GM12892 (cell line): ENCODE results near the gene MCM10.

Experiments used
- DNase-seq: peaks from one replicate; pipeline ENCODE4 v3.0.0; 2011; ENCODE audit not compliant: insufficient read length
- FAIRE-seq: peaks from 2 replicates; lab custom pipeline; 2011; peaks lifted over from hg19 to GRCh38; lab: Jason Lieb, UNC
- POLR2A ChIP-seq: IDR thresholded peaks from 2 replicates; pipeline ENCODE4 v1.6.1; 2011; ENCODE audit warnings: low read depth, low read length, control low read depth
- POLR2AphosphoS5 ChIP-seq: IDR thresholded peaks from 2 replicates; pipeline ENCODE4 v1.6.1; 2011; ENCODE audit warnings: low read depth, low read length, control low read depth
- TAF1 ChIP-seq: IDR thresholded peaks from 2 replicates; pipeline ENCODE4 v1.6.1; 2011; ENCODE audit warnings: low read depth, mild to moderate bottlenecking, control low read depth, low read length, borderline replicate concordance

The MCM10 gene

DNA sequence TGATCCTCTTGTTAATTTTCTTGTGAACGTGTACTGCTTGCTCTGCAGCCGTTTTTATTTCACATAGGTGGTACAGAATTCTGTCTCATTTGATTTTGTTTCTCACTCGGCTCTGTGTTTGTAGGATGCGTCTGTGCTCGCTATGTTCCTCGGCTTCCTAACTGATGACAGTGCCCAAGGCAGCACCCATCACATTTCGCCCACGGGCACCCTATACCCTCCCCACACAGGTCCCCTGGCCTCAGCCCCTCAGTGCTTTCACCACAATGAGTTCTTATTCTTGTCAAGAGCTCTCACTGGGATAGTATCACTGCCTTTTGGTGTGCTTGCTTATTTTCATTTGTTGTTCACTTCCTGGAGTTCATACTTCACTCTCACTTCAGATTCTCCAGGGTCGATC, 44.7 kb downstream of the MCM10 start:
- DNase-seq (no peak), FAIRE-seq (no peak)
- TF ChIP-seq POLR2A (no peak), TAF1 (no peak), POLR2AphosphoS5 (no peak)

DNA sequence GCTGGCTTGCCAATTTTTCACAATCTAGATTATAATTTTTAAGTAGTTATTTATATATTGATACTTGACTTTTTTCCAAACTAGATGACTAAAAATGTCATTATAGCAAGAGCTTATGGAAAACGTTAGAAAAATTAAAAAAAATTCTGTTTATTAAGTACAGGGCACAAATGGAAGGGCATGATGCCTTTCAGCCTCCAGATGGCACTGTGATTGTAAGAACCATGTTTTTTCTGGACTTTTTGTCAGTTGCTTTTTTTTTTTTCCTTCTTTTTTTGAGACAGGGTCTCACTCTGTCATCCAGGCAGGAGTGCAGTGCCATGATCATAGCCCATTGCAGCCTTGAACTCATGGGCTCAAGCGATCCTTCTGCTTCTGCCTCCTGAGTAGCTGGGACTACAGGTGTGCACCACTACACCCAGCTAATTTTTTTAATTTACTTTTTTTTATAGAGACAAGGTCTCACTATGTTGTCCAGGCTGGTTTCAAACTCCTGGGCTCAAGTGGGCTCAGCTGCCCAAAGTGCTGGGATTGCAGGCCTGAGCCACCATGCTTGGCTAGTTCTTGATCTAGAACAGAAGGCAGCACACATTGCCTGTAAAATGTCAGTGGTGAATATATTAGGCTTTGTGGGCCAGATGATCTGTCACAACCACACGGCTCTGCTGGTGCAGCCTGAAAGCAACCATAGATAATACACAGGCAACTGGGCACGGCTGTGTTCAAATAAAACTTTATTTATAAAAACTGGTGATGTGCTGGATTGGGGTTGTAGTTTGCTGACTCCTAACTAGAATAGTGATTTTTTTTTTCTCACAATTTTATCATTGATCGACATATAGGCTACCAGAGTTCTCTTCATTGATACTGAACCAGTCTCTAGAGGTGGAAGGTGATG, 45.4 kb downstream of the MCM10 start:
- TF ChIP-seq TAF1 (no peak), POLR2A (no peak), POLR2AphosphoS5 (no peak)
- FAIRE-seq, result no peak
- DNase-seq, result no peak

DNA sequence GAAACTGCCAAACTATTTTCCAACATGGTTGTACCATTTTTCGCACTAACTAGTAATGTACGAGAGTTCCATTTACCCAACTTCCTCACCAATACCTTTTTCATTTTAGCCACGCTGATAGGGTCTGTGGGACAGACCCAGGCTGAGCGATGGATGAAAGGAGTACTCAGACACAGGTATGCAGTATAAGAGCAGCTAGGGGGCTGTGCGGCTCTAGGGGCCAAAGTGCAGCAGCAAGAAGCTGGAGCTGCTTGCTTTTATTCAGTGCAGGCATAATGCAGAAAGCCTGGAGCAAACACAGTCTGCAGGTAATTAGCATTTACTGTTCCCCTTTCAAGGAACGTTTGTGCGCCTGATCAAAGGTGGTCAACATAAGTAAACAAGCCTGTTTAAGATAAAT, 51.8 kb downstream of the MCM10 start:
- TF ChIP-seq TAF1 (no peak), POLR2AphosphoS5 (no peak), POLR2A (no peak)
- no peak for FAIRE-seq
- no peak for DNase-seq

DNA sequence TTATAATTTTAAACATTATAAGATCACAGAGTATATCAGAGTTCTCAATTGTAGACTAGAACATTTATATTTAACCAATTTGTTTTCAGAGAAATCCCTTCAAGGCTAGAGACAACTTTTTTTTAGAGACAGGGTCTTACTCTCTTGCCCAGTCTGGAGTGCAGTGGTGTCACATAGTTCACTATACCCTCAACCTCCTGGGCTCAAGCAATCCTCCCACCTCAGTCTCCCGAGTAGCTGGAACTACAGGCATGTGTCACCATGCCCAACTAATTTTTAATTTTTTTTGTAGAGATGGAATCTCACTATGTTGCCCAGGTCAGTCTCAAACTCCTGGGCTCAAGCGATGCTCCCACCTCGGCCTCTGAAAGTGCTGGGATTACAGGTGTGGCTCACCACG, 57.5 kb downstream of the MCM10 start:
- FAIRE-seq, result no peak
- DNase-seq, result no peak
- TF ChIP-seq TAF1, result no peak
- no peak for TF ChIP-seq POLR2AphosphoS5
- TF ChIP-seq POLR2A, result no peak

DNA sequence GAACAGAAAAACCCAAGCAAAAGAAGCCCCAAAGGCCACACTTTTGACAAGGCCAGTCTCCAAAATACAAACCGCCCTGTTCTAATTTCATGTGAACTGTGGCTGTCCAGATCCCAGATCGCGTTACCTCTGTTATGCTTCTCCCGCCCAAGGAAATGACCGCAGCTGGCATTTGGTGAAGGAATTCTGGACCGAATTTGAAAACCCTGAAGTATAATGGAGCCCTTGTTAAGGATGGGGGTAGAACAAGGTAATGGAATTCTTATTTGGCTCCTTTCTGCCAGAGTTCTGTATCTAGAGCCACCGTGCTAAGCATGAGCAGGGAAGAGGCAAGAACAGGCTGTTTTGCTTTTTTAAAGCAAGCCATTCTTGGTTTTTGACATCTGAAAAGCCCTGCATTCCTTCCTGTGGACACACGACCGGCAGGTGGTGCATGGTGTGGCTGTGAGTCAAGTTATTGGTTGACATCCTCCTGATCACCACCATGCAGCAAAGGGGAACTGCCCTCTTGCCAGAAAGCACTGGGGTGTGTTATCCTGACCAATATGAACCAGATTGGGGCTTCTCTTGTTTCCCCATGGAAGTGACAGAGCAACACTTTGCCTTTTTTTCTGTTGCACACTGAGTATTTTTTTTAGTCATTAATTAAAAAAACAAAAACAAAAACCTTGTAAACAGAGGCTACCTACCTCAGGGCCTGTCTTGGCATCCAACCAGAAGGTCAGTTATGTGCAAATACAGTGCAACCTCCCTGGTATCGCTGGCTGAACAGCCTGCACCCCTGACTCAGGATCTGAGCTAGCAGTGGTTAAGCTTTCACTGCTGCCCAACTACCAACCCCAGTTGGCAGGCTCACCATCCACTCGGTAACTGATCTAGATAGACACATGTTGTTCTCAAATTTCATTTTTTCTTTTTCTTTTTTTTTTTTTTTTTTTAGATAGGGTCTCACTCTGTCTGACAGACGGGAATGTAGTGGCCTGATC, 58.6 kb downstream of the MCM10 start:
- DNase-seq (peak; percentile 31), FAIRE-seq (peak; percentile 24)
- TF ChIP-seq POLR2A (no peak), TAF1 (no peak), POLR2AphosphoS5 (no peak)

DNA sequence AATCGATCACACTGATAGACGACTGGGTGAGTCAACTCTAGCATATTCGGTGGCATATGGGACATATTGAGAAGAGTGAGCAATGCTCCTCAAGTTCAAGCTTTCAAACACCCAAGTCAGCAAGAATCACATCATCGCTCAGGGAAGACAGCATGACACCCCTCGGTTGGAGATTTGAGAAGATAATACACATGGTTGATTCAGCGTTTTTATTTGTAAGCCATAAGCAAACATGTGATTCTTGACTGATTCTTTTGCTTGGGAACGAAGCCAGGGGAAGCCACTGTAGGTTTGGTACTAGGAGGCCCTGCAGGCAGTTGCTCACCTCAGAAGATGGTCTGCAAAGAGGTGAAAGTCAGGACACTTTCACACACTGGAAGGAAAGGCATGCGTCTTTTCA, 60.2 kb downstream of the MCM10 start:
- DNase-seq, result no peak
- TF ChIP-seq POLR2A, result no peak
- no peak for TF ChIP-seq TAF1
- TF ChIP-seq POLR2AphosphoS5, result no peak
- no peak for FAIRE-seq

DNA sequence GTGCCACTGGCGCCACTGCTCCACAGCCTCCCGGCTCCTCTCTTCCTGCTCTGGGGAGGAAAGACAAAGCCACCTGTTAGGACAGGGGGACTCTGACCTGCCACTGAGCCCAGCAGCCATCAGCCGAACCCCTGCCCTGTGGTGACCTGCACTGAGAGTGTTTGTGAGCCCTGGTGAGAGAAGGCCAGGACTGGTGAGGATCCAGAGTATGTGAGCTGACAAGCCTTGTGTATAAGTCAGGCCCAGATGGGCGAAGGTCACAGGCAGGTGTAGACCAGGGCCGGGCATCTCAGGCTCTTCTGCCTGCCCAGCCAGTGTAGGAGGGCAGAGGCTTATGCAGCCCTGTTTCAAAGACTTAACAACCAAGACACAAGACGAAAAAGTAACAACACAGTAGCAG, 60.8 kb downstream of the MCM10 start:
- no peak for TF ChIP-seq POLR2A
- TF ChIP-seq TAF1, result no peak
- TF ChIP-seq POLR2AphosphoS5, result no peak
- no peak for DNase-seq

DNA sequence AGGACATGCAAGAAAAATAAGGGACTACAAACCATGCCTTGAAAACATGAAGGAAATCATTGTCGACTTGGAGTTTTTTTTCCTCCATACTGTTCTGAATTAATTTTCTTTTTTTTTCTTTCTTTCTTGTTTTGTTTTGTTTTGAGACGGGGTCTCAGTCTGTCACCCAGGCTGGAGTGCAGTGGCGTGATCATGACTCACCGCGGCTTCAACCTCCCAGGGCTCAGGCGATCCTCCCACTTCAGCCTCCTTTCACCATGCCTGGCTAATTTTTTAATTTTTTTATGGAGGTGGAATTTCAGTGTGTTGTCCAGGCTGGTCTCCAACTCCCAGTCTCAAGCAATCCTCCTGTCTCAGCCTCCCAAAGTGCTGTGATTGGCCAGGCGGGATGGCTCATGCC, 61.2 kb downstream of the MCM10 start:
- FAIRE-seq (no peak), DNase-seq (no peak)
- no peak for TF ChIP-seq POLR2A
- no peak for TF ChIP-seq TAF1
- TF ChIP-seq POLR2AphosphoS5, result no peak

More for the DNA sequence above, 60.8 kb downstream of the MCM10 start:
- FAIRE-seq, result no peak

DNA sequence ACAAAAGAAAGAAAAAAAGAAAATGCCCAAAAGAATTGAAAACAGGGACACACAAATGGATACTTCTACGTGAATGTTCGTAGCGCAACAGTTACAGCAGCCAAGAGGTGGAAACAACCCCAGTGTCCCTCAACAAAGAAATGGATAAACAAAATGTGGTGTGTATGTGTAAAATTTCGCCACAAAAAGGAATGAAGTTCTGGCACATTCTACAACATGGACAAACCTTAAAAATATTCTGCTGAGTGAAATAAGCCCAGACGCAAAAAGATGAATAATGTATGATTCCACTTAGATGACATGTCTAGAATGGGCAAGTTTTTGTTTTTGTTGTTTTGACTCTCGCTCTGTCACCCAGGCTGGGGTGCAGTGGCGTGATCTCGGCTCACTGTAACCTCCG, 61.9 kb downstream of the MCM10 start:
- FAIRE-seq (no peak), DNase-seq (no peak)
- TF ChIP-seq TAF1, result no peak
- no peak for TF ChIP-seq POLR2AphosphoS5

DNA sequence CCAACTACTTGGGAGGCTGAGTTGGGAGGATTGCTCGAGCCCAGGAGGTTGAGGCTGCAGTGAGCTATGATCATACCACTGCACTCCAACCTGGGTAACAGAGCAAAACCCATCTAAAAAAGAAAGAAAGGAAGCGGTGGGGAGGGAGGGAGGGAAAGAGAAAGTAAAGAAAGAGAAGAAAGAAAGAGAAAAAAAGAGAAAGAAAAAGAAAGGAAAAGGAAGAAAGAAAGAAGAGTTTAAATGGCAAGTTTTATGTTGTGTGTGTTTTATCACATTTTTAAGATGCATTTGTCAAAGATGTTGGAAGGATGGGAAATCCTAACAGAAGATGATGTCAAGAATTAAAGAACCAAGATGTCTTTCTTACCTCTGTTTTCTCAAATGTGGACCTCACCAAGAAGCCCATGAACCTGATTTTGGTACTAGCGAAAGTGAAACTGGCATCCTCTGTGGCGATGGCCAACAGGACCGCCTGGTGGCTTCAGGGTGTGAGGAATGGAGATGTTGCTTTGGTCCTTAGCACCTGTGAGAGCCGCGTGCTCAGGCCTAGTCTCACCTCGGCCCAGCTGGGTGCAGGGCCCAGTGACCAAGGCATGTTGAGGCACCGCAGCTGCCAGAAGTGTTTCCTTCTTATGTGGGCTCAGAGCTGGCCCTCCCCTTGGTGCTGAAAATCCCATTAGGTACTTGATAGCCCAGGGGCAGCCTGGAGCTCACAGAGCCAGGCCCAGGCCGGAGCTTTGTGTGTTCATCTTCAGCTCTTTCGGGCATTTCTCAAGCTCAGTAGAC, 63.0 kb downstream of the MCM10 start:
- DNase-seq (no peak), FAIRE-seq (no peak)

More for the DNA sequence above, 63.0 kb downstream of the MCM10 start:
- no peak for TF ChIP-seq TAF1
- TF ChIP-seq POLR2A, result no peak
- TF ChIP-seq POLR2AphosphoS5, result no peak
